Kidney (tissue), 14 donors: ENCODE results near the gene ATXN7L1. TPM values are rescaled to one million over a fixed set of nuclear protein-coding genes. Genes with fewer than 3 reads are reported as not detected.

Experiments used
- DNase-seq, 5 donors: peaks; one replicate each; pipeline ENCODE4 v3.0.0-alpha.2; 2013 to 2020
- FAIRE-seq: peaks from 2 replicates; lab custom pipeline; 2012; peaks lifted over from hg19 to GRCh38; lab: Jason Lieb, UNC
- H3K27ac ChIP-seq, 2 donors: one replicate each; pipeline ENCODE4 v1.7.0; 2013; ENCODE audit warnings: low read depth in 2 of 2, low read length in 2 of 2, inconsistent platforms in 1 of 2
- H3K27me3 ChIP-seq: one replicate; pipeline ENCODE4 v1.7.1; 2013; ENCODE audit warnings: low read length, inconsistent platforms; ENCODE audit not compliant: control insufficient read depth, insufficient read depth
- H3K36me3 ChIP-seq, 3 donors: one replicate each; pipeline versions ENCODE4 v1.7.0 to v1.7.1; 2013; ENCODE audit warnings: low read length in 3 of 3, control low read depth in 1 of 3, inconsistent platforms in 1 of 3; ENCODE audit not compliant: insufficient read depth in 3 of 3, control insufficient read depth in 2 of 3
- H3K4me1 ChIP-seq, 3 donors: one replicate each; pipeline versions ENCODE4 v1.7.0 to v1.7.1; 2013; ENCODE audit warnings: low read length in 3 of 3, inconsistent platforms in 1 of 3, low read depth in 1 of 3; ENCODE audit not compliant: control insufficient read depth in 2 of 3, insufficient read depth in 2 of 3
- H3K4me3 ChIP-seq, 3 donors: one replicate each; pipeline versions ENCODE4 v1.7.0 to v1.8.1; 2013; ENCODE audit warnings: low read length in 3 of 3, control low read depth in 1 of 3, inconsistent platforms in 1 of 3
- H3K9ac ChIP-seq, 3 donors: one replicate each; pipeline versions ENCODE4 v1.7.0 to v1.7.1; 2013; ENCODE audit warnings: low read length in 3 of 3, control low read depth in 1 of 3, inconsistent platforms in 1 of 3
- H3K9me3 ChIP-seq, 3 donors: one replicate each; pipeline versions ENCODE4 v1.7.0 to v1.7.1; 2013; ENCODE audit warnings: low read length in 3 of 3, control low read depth in 1 of 3, inconsistent platforms in 1 of 3; ENCODE audit not compliant: control insufficient read depth in 2 of 3, insufficient read depth in 1 of 3
- CTCF ChIP-seq: IDR thresholded peaks from 3 replicates; pipeline ENCODE4 v1.5.1; 2012; ENCODE audit warnings: mild to moderate bottlenecking, moderate library complexity, borderline replicate concordance; ENCODE audit not compliant: insufficient read depth; ENCODE audit errors: extremely low read depth
- intact Hi-C: fragments of 100-400 bp; cut with DNase I; formaldehyde crosslinking; loops from one replicate; pipeline ENCODE4 v1.11.1; 2022
- polyA plus RNA-seq: library from polyadenylated mRNA; stranded (reverse); fragments of 350-450 nt; fragmentation: Illumina TruSeq; extraction: RNeasy Lipid Tissue Mini Kit (QIAGEN cat#74804); gene quantifications from one replicate; pipeline ENCODE4 v1.2.3, GENCODE V29; 2014; ENCODE audit warnings: low read depth, low replicate concordance; ENCODE audit not compliant: insufficient read depth
- total RNA-seq: library from RNA; stranded (reverse); fragmentation: NEBNext Ultra II Directional; extraction: Animal tissue kit (Norgen Biotek cat#: 25700); gene quantifications from one replicate; pipeline ENCODE4 v1.2.1, GENCODE V29; 2021
- donor health status: control.
- donor health status: control.
- donor health status: control.
- donor health status: control.
- donor health status: control.
- donor health status: DM: yes; HTN: yes; CAD: no.
- donor health status: Normal renal cell carcinoma (clear cell type).

The ATXN7L1 gene
- total and polyA plus RNA-seq, 2 donors from 2014 or later: 12.5 to 18.5 TPM

DNA sequence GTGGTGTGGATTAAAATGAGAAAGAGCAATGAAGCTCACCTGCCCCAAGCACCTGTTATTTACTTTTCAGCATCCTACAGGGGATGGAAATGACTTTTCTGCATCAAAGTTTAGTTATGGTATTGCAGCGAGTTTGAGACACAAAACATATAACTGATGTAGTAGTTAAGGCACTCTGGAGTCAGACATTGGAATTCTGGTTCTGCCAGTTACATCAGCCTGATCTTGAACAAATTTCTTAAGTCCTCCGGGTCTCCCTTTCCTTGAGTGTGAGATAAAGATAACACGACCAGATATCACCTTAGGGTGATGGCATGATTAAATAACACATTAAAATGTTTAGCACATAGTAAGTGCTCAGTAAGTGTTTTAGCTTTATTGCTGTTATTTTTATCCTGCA is 97.4 kb downstream of the ATXN7L1 start:
- intact Hi-C loops: no loop called here
- no peak for FAIRE-seq
- H3K4me3 ChIP-seq: no peak overlapping the region
- H3K9ac ChIP-seq: no peak overlapping the region
- no peak overlapping the region for H3K27ac ChIP-seq
- DNase-seq: no peak
- H3K36me3 ChIP-seq: peaks cover 0 to 4% (median 0%) of the 10 kb centered on the region in 3 donors
- no peaks in the 10 kb centered on the region for H3K9me3 ChIP-seq
- no peaks in the 10 kb centered on the region for H3K4me1 ChIP-seq
- no peaks in the 10 kb centered on the region for H3K27me3 ChIP-seq
- TF ChIP-seq CTCF: no peak

- Histone ChIP-seq H3K4me3 (no peak overlapping the region), H3K9me3 (no peaks in the 10 kb centered on the region), H3K36me3 (peaks cover 0 to 4% (median 0%) of the 10 kb centered on the region in 3 donors), H3K4me1 (no peaks in the 10 kb centered on the region), H3K27ac (no peak overlapping the region), H3K9ac (no peak overlapping the region), H3K27me3 (no peaks in the 10 kb centered on the region)
- FAIRE-seq: no peak
- no peak for DNase-seq
- intact Hi-C loops: no loop called here
- no peak for TF ChIP-seq CTCF
Measured at GRCh38 chr7:105776986-105777910, 99.2 kb downstream of the ATXN7L1 start.

- Histone ChIP-seq H3K4me1 (no peaks in the 10 kb centered on the region), H3K9me3 (no peaks in the 10 kb centered on the region), H3K36me3 (peaks cover 0 to 4% (median 0%) of the 10 kb centered on the region in 3 donors), H3K27ac (no peak overlapping the region), H3K27me3 (no peaks in the 10 kb centered on the region), H3K9ac (no peak overlapping the region), H3K4me3 (no peak overlapping the region)
- TF ChIP-seq CTCF: no peak
- intact Hi-C loops: no loop called here
- DNase-seq (peak in 2 of 5 donors; percentile 15 to 82), FAIRE-seq (no peak)
Measured at GRCh38 chr7:105776068-105776790, 100.2 kb downstream of the ATXN7L1 start.
